HG03066 (cell line): ENCODE measurements around the gene KCND3.

Experiments used
- ATAC-seq: cut with Tn5 transposase; IDR thresholded peaks from one replicate; pipeline ENCODE4 v1.9.1; 2021; ENCODE audit warnings: low read depth; ENCODE audit not compliant: unreplicated experiment

KCND3 gene

GRCh38 chr1:111887385-111887784 lies 102.1 kb downstream of the KCND3 start:
- no peak for ATAC-seq

GRCh38 chr1:111886741-111887140 lies 102.7 kb downstream of the KCND3 start:
- no peak for ATAC-seq

DNA sequence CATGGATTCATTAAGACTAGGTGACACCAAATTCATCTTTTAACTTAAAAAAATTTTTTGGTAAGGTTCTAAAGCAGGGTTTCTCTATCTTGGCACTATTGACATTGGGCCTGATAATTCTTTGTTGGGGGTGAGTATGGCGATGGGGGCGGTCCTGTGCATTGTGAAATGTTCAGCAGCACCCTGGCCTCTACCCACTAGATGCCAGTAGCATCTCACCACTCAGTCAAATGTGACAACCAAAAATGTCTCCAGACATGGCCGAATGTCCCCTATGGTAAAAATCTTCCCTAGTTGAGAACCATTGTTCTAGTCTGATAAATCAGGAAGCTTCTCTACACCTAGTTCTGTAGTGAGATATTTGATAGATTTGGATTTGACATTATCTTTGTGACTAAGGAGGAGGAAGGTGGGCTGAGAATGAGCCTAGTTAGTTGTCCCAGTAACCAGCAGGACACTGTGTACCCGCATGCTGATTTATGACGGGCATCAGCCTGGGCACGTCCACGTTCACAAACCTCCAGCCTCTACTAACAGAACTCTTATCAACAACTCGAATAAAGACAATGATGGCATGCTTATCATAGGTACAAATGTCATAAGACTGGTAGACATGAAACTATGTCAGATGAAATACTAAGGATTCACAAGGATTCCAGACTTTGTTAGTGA lies 104.6 kb downstream of the KCND3 start:
- ATAC-seq: no peak

- ATAC-seq: no peak
Measured at GRCh38 chr1:111882986-111883560, 106.4 kb downstream of the KCND3 start.

GRCh38 chr1:111882559-111882958 lies 106.9 kb downstream of the KCND3 start:
- no peak for ATAC-seq

DNA sequence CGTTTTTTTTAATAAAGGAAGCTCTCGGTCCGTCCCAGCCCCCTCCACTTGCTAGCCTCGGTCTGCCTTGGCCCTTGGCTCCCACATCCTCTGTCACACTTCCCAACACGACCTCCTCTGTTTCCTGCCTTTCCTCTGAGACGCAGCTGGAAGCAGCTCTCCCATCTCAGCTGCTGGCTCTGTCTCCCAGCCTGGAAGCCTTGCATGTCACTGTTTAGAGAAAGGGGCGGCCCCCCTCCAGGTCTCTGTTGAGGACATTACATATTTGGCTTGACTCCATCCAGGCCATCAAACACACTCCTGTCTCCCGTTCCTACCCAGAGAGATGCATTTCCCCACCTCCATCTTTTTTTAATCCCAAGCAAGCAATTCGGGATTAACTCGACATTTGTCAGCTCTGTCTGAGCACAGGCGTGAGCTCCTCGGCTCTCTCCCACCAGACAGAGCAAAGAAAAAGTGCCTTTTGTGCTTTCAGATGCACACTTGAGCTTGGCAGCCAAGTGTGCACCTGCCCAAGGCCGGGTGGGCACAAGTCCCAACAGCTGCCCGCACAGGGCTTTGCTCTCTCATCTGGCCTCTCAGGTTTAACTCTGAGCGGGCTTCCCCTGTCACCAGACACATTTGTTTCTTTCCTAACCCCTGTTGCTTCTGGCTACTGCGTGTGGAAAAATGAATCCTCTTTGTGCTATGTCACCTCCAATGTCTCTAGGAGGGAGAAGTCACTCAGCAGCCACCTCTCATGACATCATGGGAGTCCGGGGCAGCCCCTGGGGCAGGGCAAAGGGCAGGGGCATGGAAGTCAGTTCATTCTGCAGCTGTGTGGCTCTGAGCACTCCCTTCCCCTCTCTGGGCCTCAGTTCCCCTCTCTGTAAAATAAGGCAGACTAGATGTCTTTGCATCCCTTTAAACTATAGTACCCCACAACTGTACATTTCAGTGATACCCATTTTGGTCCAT lies 108.3 kb downstream of the KCND3 start:
- no peak for ATAC-seq

DNA sequence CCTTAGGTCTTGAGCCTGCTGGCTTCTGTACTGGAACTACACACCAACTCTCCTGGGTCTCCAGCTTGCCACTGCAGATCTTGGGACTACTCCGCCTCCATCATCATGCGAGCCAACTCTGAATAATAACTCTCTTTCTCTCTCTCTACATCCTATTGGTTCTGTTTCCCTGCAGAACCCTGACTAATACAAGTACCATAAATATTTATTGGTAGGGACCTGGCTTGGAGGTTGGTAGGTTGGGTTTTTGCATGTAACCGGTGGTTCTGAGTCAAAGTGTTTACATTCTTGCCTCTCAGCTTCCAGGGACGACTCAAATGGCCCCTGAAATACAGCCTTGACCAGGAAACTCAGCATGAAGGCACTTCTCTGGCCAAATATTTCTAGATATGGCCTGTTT lies 110.4 kb downstream of the KCND3 start:
- ATAC-seq: no peak

GRCh38 chr1:111878649-111879048 lies 110.8 kb downstream of the KCND3 start:
- ATAC-seq: no peak

DNA sequence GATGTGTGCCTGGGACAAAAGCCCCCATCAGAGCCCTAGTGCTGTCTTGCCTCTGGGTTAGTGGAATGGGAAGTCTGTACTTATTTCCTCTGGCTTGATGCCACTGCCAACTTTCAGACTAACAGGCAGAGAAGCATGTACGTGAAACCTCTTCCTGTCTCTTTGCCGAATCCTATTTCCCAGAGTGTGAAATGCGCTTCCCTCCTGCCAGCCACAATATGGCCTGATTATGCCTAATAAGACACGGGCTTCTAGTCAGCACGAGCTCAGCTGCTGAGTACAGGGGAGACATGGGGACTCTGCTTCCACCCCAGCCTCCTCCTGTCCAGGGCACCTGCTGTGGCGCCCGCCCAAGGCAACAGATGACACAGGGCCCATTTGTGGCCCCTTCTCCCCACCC lies 111.4 kb downstream of the KCND3 start:
- no peak for ATAC-seq

GRCh38 chr1:111876631-111877030 lies 112.8 kb downstream of the KCND3 start:
- no peak for ATAC-seq

DNA sequence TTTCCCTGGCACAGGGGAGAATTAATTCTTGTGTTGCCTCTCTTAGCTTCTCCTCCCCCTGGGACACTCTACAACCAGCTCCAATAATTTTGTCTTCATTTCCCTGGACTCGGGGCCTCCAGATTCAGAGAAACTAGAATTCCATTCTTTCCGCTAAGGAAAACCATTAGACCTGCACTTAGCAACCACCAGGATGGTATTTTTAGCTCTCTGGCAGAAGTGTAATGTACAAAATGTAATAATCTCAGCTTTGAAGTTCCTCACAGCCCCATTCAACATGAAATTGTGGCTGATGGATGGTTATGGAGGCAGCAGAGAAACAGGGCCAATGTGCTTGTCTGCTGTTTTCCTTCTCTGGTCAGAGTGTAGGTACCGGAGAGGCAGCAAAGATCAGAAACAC lies 113.8 kb downstream of the KCND3 start:
- no peak for ATAC-seq

DNA sequence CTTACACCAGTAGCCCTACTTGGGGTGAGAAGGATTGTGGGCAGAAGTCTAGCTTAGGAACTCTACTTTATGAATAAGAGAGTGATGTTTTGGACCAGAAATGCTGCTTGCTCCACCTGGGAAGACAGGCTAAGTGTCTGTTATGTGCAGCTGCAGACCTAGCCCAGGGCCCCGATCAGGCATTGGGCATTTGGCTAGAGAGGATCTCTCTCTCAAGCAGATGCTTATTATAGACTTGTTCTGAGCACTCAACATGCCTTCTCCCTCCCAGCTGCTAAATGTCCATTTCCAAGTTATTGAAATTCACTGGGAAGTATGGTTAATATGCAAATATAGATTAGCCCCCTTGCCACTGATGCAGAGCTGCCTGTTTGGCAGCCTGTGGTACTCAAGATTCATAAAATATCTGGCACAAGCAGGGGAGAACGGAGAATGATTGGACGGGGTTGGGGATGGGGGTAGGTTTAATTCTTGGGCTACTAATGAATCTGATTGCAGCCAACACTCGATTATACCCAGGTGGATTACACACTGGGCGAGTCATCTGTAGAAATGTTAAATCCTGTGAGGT lies 115.9 kb downstream of the KCND3 start:
- ATAC-seq: no peak

- ATAC-seq: no peak
Measured at GRCh38 chr1:111870181-111870580, 119.3 kb downstream of the KCND3 start.

- no peak for ATAC-seq
Measured at GRCh38 chr1:111867868-111868440, 121.5 kb downstream of the KCND3 start.

DNA sequence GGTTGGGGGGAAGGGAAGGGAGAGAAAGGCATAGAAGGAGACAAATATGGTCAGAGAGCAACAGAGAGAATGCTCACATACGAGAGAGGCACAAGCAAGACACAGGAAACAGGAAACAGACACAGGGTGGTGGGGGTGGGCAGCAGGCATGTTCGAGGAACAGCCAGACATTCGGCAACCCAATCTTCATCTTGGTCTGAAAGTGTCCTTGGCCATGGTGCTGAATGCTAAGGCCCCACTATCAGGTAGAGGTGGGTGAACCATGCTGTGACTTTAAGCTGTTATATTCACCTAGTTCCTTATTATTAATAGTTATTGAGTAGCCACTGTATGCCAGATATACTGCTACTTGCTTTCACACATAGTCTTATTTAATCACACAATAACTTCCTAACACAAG lies 124.6 kb downstream of the KCND3 start:
- no peak for ATAC-seq

GRCh38 chr1:111863401-111863800 lies 126.1 kb downstream of the KCND3 start:
- ATAC-seq: no peak

GRCh38 chr1:111862599-111862998 lies 126.9 kb downstream of the KCND3 start:
- no peak for ATAC-seq

GRCh38 chr1:111861523-111861922 lies 127.9 kb downstream of the KCND3 start:
- no peak for ATAC-seq

GRCh38 chr1:111857194-111857651 lies 132.2 kb downstream of the KCND3 start:
- no peak for ATAC-seq

DNA sequence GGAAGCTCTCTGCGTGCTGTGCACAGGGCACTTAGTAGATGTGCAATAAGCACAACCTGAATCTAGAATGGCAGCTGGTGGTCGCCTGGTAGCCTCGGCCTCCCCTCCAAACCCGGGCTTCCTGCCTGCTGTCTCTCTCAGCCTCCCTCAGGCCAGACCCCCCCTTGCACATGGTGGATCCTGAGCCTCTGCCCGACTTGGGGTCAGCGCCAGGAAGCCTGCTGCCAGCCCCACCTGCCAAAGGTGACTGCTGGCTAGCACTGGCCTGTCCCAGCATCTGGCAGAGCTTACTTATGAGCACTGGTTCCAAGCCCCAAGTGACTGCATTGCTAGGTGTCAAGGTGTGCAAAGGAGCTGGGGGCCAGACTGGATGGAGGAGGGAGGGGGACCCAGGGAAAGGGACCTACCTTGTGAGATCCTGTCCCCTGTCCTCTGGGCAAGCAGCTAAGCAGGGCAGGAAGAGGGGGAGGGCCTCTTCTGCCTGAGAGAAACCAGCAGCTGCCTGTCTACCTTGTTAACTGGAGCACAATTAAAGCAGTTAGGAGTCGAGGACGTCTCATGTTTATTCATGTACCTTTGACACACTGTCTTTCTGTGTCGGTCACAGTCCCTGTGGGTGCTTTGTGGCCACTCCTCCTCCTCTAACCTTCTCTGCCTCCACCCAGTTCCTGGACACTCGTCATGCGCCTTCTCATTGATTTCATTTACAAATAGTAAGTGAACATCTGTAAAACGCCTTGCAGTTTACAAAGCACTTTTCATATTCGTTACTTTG lies 132.9 kb downstream of the KCND3 start:
- no peak for ATAC-seq
